Renal pelvis (tissue), 4 donors: ENCODE results near the gene TMEM170A. TPM values are rescaled to one million over a fixed set of nuclear protein-coding genes. Genes with fewer than 3 reads are reported as not detected.

ENCODE experiments used
- DNase-seq: peaks from one replicate; pipeline ENCODE4 v3.0.0-alpha.2; 2013
- polyA plus RNA-seq, 3 donors: library from polyadenylated mRNA; unstranded; fragments of 120-200 nt; gene quantifications; one replicate each; pipeline ENCODE4 v1.2.1, GENCODE V29; 2013; ENCODE audit not compliant: insufficient read length in 3 of 3

Gene TMEM170A
- polyA plus RNA-seq, 3 donors: 29.2 to 54.7 (median 43.1) TPM

DNA sequence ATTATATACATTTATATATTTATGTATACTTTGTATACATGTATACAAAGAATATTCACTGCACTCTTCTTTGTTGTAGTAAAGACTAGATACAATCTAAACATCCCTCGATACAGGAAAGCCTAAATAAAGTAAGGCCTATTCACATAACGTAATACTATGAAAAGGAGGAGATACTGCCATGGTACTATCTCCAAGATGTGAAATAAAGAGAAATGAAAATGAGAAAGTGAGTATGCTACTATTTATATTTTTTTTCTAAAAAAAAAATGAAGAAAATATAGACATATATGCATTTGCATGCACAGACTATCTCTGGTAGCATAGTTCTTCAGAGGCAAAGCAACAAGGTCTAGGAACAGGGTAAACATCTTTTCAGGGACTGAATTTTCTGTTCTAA lies 50.5 kb downstream of the TMEM170A start:
- DNase-seq: no peak

DNA sequence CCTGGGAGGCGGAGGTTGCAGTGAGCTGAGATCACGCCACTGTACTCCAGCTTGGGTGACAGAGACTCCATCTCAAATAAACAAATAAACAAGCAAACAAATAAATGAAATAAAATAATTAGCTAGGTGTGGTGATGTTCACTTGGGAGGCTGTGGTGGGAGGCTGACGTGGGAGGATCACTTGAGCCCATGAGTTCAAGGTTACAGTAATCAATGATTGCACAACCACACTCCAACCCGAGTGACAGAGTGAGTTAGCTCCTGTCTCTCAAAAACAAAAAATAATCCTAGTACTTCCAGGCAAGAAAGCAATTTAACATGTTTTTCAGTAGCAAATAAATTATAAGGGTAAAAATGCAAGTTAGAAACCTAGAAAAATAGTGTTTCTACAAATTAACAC lies 57.5 kb downstream of the TMEM170A start:
- no peak for DNase-seq

DNA sequence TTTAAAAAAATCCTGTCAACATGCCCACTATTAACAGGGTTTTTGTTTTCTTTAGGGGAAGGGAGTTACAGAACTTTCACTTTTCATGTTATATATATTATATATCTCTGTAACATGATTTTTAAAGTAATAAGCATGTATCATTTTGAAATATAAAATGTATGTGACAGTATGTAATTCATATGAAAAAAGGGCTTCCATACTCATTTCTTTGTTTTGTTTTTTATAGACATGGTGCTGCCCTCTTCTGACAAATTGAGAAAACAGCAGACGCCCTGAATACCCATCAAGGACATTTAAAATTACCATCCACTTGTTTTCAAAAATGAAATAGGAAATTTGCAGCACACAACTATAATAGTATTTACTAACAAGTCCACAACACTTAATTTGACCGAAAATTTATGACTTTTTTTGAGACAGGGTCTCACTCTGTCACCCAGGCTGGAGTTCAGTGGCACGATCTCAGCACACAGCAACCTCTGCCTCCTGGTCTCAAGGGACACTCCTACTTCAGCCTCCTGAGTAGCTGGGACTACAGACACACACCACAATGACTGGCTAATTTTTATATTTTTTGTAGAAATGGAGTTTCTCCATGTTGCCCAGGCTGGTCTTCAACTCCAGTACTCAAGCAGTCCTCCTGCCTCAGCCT lies 61.5 kb downstream of the TMEM170A start:
- no peak for DNase-seq

DNA sequence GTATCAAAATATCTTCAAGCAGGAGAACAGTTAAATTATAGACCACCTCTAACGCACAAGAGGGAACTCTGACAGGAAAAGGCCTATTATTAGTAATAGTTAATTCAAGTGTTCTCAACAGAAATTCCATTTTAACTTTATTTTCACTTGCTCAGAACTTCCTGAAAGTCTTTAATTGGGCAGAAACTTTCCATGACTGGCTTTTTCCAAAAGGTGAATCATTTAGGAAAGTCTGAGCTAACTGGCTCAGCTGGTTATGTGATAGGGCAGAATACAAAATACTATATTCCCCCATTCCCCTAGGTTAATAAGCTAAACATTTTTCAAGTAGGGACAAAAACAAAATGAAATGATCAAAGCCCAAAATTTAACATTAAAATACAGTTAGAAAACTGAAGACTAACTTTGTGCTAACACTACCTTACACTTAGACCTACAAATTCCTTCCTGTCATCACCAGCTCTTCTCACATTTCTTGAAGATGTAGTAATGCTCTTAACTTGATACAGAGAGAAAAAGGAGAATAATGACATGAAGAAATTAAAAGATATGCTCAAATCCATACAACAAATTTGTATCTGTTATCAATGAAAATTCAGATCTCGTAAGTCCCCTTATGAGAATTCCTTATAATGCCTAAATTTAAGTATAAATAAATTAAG lies 62.2 kb downstream of the TMEM170A start:
- DNase-seq: no peak

DNA sequence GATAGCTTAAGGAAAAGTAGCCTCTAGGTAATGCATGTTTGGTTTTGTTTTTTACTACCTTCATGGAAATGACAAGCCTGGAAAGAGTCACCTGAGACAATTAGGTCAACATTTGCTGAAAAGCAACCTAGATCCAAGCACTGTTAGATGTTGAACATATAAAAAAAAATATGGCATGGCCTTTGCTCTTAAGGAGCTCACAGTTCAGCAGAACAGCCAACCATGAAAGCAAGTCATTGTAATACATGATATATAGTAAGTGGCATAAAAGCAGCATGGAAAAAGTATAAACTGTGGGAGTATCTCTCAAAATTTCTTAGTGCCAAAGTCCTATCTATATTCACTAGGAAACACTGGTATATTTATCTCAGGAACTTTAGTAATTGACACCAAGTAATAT lies 62.8 kb downstream of the TMEM170A start:
- no peak for DNase-seq

DNA sequence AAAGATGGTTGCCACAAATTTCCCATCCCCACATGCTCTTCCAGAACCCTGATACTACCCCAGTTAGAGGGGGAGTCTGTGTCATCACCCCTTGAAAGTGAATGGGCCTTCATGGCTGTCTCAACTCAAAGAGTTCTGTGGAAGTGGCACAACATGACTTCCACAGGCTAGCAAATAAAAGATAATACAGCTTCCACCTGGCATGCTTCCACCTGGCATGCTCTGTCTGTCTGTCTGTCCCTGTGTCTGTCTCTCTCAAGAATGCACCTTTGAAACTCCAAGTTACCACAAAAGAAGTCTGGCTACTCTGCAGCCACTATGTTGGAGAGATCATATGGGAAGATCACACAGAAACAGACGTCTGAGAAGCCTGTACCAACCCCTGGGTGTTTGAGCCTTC lies 66.2 kb downstream of the TMEM170A start:
- no peak for DNase-seq

DNA sequence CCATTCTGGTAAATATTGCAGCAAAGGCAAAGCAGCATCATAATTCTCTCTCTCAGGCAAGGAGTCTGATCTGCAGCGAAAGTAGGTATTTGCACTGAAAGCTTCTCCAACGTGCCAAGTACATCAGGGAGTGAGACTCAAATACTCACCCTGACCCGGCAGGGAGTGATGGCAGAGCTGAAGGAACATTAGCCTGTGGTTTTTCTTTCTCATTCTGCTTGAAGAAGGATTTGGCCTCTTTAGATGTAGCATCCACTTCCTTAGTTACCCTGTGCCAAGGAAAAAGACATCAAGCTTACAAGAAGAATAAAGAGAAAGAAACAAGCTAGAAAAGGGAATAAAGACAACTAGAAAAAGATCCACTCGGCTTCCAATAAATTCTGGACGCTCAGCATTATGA lies 69.5 kb downstream of the TMEM170A start:
- DNase-seq: no peak

Other genes starting within 250 kb of the TMEM170A start
- under 1 TPM in 2 of 3 donors, not detected in 1; 0.07 to 0.30 TPM for gene CTRB1, start 245.7 kb downstream of the TMEM170A start, polyA plus RNA-seq
- 10 to 100 TPM; 63.4 to 71.1 (median 70.9) TPM for gene BCAR1, start 213.1 kb downstream of the TMEM170A start, polyA plus RNA-seq
- gene CFDP1, start 31.2 kb downstream of the TMEM170A start, polyA plus RNA-seq: 100 to 1,000 TPM; 148 to 189 (median 174) TPM
- gene CHST6, start 30.8 kb upstream of the TMEM170A start, polyA plus RNA-seq: 1 to 10 TPM; 1.1 to 1.2 (median 1.2) TPM
- gene CHST5, start 71.4 kb upstream of the TMEM170A start, polyA plus RNA-seq: 1 to 10 TPM in 2 of 3 donors, under 1 TPM in 1; 0.47 to 1.3 (median 1.3) TPM
- gene TMEM231, start 91.6 kb upstream of the TMEM170A start, polyA plus RNA-seq: 10 to 100 TPM; 19.8 to 23.4 (median 21.3) TPM
- 100 to 1,000 TPM; 156 to 174 (median 170) TPM for gene GABARAPL2, start 101.7 kb upstream of the TMEM170A start, polyA plus RNA-seq
- 10 to 100 TPM; 38.9 to 66.6 (median 57.7) TPM for gene ADAT1, start 158.6 kb upstream of the TMEM170A start, polyA plus RNA-seq
- gene KARS1, start 183.0 kb upstream of the TMEM170A start, polyA plus RNA-seq: 100 to 1,000 TPM; 126 to 140 (median 137) TPM
- gene TERF2IP, start 183.1 kb upstream of the TMEM170A start, polyA plus RNA-seq: 10 to 100 TPM; 70.9 to 84.0 (median 77.3) TPM
- gene CPHXL2, start 212.3 kb upstream of the TMEM170A start, polyA plus RNA-seq: under 1 TPM in 1 of 3 donors, not detected in 2; 0.22 TPM
- gene DUXB, start 236.8 kb upstream of the TMEM170A start, polyA plus RNA-seq: under 1 TPM in 2 of 3 donors, not detected in 1; 0.21 to 0.28 TPM